Smooth muscle cell (in vitro differentiated cells): Measurements from ENCODE around the gene PLLP. TPM values are rescaled to one million over a fixed set of nuclear protein-coding genes. Genes with fewer than 3 reads are reported as not detected.

Experiments used
- DNase-seq: peaks from one replicate; lab custom pipeline; 2025; ENCODE audit not compliant: unreplicated experiment; lab: John Stamatoyannopoulos, UW
- H2AFZ ChIP-seq: fragments of 200-600 bp; sonication (generic); 2 replicates; pipeline ENCODE4 v1.6.0; 2016; ENCODE audit warnings: antibody characterized with exemption, low read depth, mild to moderate bottlenecking
- H3F3A ChIP-seq: fragments of 200-600 bp; sonication (generic); 2 replicates; pipeline ENCODE4 v1.6.0; 2017; ENCODE audit warnings: antibody characterized with exemption, low read depth
- H3K27ac ChIP-seq: fragments of 200-600 bp; sonication (generic); 2 replicates; pipeline ENCODE4 v1.5.1; 2016; ENCODE audit warnings: low read depth, mild to moderate bottlenecking
- H3K27me3 ChIP-seq: fragments of 200-600 bp; sonication (generic); 2 replicates; pipeline ENCODE4 v1.6.1; 2016; ENCODE audit warnings: low read depth, mild to moderate bottlenecking
- H3K36me3 ChIP-seq: fragments of 200-600 bp; sonication (generic); 2 replicates; pipeline ENCODE4 v1.5.1; 2016; ENCODE audit warnings: low read depth
- H3K4me1 ChIP-seq: fragments of 200-600 bp; sonication (generic); 2 replicates; pipeline ENCODE4 v1.5.1; 2016; ENCODE audit warnings: low read depth
- H3K4me2 ChIP-seq: fragments of 200-600 bp; sonication (generic); 2 replicates; pipeline ENCODE4 v1.6.0; 2016; ENCODE audit warnings: mild to moderate bottlenecking
- H3K4me3 ChIP-seq: fragments of 200-600 bp; sonication (generic); 2 replicates; pipeline ENCODE4 v1.5.1; 2016; ENCODE audit warnings: mild to moderate bottlenecking
- H3K79me2 ChIP-seq: fragments of 200-600 bp; sonication (generic); 2 replicates; pipeline ENCODE4 v1.6.0; 2016; ENCODE audit warnings: low read depth, mild to moderate bottlenecking
- H3K9ac ChIP-seq: fragments of 200-600 bp; sonication (generic); 2 replicates; pipeline ENCODE4 v1.6.0; 2016; ENCODE audit warnings: low read depth
- H3K9me3 ChIP-seq: fragments of 200-600 bp; sonication (generic); replicated peaks from 2 replicates; pipeline ENCODE4 v1.5.1; 2016; ENCODE audit warnings: low read depth
- H4K20me1 ChIP-seq: fragments of 200-600 bp; sonication (generic); 2 replicates; pipeline ENCODE4 v1.6.0; 2016; ENCODE audit warnings: low read depth
- WGBS: methylation state at CpG from one replicate; pipeline ENCODE4 v1.1.7; 2016; ENCODE audit warnings: low lambda C conversion rate; 5-methylcytosine and 5-hydroxymethylcytosine counted together
- polyA plus RNA-seq: library from polyadenylated mRNA; unstranded; fragments of >200 nt; fragmentation: Nextera tagmentation; extraction: Ambion mirVana; gene quantifications from 2 replicates; pipeline ENCODE4 v1.2.1, GENCODE V29; 2016
- total RNA-seq: library from RNA; depleted of rRNA; stranded (reverse); fragments of >200 nt; gene quantifications from 2 replicates; pipeline ENCODE4 v1.2.3, GENCODE V29; 2014
- TF ChIP-seq, protein P1 (sequence below): fragments of 200-600 bp; sonication (generic); IDR thresholded peaks from 2 replicates; pipeline ENCODE4 v1.5.1; 2017; ENCODE audit warnings: borderline replicate concordance, mild to moderate bottlenecking, antibody characterized with exemption; ENCODE audit not compliant: insufficient read depth, poor library complexity, severe bottlenecking

Gene PLLP
- total and polyA plus RNA-seq, 2 experiments from 2014 or later, result 0.59 TPM; not detected in 1

DNA sequence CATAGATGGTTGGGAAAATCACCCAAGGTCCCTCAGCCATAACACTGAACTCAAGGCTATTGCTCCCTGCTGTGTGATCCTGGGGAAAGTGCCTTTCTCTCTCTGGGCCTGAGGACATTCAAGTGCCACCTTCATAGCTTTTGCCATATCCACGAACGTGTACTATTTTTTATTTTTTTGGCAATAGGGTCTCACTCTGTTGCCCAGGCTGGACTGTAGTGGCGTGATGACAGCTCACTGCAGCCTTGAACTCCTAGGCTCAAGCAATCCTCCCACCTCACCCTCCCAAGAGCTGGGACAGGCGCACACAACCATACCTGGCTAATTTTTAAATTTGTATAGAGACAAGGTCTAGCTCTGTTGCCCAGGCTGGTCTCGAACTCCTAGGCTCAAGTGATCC lies 10.6 kb downstream of the PLLP start:
- H3K4me1 ChIP-seq, result peaks cover 12% of the 10 kb centered on the region
- no peaks in the 10 kb centered on the region for H3K9me3 ChIP-seq
- no peak overlapping the region for H3K9ac ChIP-seq
- H3K27ac ChIP-seq, result no peak overlapping the region
- WGBS, result 95% methylated on average over 5 of the region's 5 CpGs
- H3K4me3 ChIP-seq, result no peak overlapping the region
- H4K20me1 ChIP-seq, result no peaks in the 10 kb centered on the region
- H3K4me2 ChIP-seq, result no peak overlapping the region
- no peak for DNase-seq
- H2AFZ ChIP-seq, result no peak overlapping the region
- H3K27me3 ChIP-seq, result no peaks in the 10 kb centered on the region
- H3K36me3 ChIP-seq, result no peaks in the 10 kb centered on the region
- TF ChIP-seq, protein P1, sequence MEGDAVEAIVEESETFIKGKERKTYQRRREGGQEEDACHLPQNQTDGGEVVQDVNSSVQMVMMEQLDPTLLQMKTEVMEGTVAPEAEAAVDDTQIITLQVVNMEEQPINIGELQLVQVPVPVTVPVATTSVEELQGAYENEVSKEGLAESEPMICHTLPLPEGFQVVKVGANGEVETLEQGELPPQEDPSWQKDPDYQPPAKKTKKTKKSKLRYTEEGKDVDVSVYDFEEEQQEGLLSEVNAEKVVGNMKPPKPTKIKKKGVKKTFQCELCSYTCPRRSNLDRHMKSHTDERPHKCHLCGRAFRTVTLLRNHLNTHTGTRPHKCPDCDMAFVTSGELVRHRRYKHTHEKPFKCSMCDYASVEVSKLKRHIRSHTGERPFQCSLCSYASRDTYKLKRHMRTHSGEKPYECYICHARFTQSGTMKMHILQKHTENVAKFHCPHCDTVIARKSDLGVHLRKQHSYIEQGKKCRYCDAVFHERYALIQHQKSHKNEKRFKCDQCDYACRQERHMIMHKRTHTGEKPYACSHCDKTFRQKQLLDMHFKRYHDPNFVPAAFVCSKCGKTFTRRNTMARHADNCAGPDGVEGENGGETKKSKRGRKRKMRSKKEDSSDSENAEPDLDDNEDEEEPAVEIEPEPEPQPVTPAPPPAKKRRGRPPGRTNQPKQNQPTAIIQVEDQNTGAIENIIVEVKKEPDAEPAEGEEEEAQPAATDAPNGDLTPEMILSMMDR, result no peak
- H3F3A ChIP-seq, result no peaks in the 10 kb centered on the region
- no peaks in the 10 kb centered on the region for H3K79me2 ChIP-seq

DNA sequence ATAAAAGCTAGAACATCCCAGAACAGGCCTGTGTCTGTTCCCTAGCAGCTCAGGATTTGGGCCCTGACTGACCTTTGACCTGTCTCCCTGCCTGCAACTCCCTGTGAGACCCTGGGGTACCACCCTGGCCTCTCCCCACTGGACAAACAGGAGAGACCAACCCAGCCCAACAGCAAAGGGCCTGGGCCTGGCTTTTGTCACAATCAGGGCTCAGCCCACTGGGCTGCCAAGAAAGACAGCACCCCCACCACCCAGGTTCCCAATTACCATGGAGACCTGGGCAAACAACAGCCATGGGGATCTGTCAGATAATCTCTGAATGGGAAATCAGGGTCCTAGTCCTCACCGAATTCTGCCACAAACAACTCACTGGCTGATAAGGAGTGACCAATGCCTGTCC lies 11.1 kb downstream of the PLLP start:
- no peak overlapping the region for H2AFZ ChIP-seq
- H3K4me3 ChIP-seq, result no peak overlapping the region
- peaks cover 14% of the 10 kb centered on the region for H3K4me1 ChIP-seq
- H4K20me1 ChIP-seq, result no peaks in the 10 kb centered on the region
- H3F3A ChIP-seq, result no peaks in the 10 kb centered on the region
- no peaks in the 10 kb centered on the region for H3K9me3 ChIP-seq
- no peak overlapping the region for H3K4me2 ChIP-seq
- TF ChIP-seq, protein P1, result no peak
- no peak for DNase-seq
- H3K9ac ChIP-seq, result no peak overlapping the region
- H3K79me2 ChIP-seq, result no peaks in the 10 kb centered on the region
- H3K36me3 ChIP-seq, result no peaks in the 10 kb centered on the region
- no peaks in the 10 kb centered on the region for H3K27me3 ChIP-seq
- no peak overlapping the region for H3K27ac ChIP-seq
- WGBS, result 35% methylated on average over 1 of the region's 1 CpG

DNA sequence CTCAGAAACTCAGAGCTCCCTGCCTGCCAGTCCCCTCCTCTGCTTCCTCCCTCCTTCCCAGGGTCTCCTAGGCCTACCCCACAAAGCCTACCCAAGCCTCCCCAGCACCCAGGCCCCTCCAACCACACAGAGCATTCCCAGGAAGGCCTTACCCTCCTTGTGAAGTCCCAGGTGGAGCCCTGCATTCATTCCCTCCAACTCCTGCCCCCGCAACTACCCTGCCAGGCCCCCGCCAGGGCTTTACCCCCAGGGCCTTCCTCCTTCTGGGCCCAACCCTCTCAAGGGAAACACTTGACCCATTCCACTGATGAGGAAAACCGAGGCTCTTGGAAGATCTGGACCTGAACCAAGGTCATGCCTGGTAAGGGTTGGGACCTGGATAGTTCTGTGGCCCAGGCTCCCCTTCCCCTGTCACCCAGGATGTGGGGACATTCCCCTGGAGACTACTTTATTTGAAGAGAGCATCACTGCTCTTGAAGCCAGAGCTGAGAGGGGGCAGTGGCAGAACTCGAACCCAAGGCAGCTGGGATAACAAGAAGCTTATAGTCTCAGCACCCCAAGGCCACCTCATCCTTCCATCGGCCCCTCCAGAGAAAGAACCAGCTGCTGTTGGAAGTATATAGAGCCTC lies 12.5 kb downstream of the PLLP start:
- DNase-seq, result no peak
- Histone ChIP-seq H3K4me2 (no peak overlapping the region), H3K4me3 (no peak overlapping the region), H3K9me3 (no peaks in the 10 kb centered on the region), H3K27ac (no peak overlapping the region), H2AFZ (no peak overlapping the region), H3K79me2 (no peaks in the 10 kb centered on the region), H3K36me3 (no peaks in the 10 kb centered on the region), H3K9ac (no peak overlapping the region), H3K27me3 (no peaks in the 10 kb centered on the region), H3K4me1 (peaks cover 14% of the 10 kb centered on the region), H3F3A (no peaks in the 10 kb centered on the region), H4K20me1 (no peaks in the 10 kb centered on the region)
- WGBS, result 95% methylated on average over 5 of the region's 5 CpGs
- TF ChIP-seq, protein P1, result no peak

DNA sequence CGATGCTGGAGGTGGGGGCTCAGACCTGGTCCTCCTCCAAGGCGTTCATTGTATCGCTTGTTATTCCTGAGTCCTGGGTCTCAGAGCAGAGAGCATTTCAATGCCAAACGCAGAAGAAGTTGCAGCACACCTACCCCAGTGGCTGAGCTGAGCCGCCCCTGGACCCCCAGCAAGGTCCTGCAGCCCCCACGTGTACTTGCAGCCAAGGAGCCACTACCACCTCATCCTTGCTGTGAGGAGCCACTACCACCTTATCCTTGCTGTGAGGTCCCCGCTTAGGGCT lies 13.5 kb downstream of the PLLP start:
- no peaks in the 10 kb centered on the region for H3K27me3 ChIP-seq
- TF ChIP-seq, protein P1, result no peak
- no peaks in the 10 kb centered on the region for H3K79me2 ChIP-seq
- H2AFZ ChIP-seq, result no peak overlapping the region
- no peak overlapping the region for H3K4me3 ChIP-seq
- DNase-seq, result no peak
- no peaks in the 10 kb centered on the region for H3K9me3 ChIP-seq
- no peaks in the 10 kb centered on the region for H4K20me1 ChIP-seq
- no peak overlapping the region for H3K27ac ChIP-seq
- no peak overlapping the region for H3K4me2 ChIP-seq
- peaks cover 14% of the 10 kb centered on the region for H3K4me1 ChIP-seq
- 87% methylated on average over 7 of the region's 7 CpGs for WGBS
- no peaks in the 10 kb centered on the region for H3K36me3 ChIP-seq
- H3K9ac ChIP-seq, result no peak overlapping the region
- H3F3A ChIP-seq, result no peaks in the 10 kb centered on the region
